Common myeloid progenitor, CD34-positive (primary cell): ENCODE measurements around the gene ADAM15.

Experiments used
- CTCF ChIA-PET: fragments of 350-600 bp; sonication (Branson Sonifier 250); formaldehyde crosslinking; loops from one replicate; lab custom pipeline; 2021; ENCODE audit warnings: antibody characterized with exemption; lab: Charles Lee
- POLR2A ChIA-PET: fragments of 350-600 bp; sonication (Branson Sonifier 250); formaldehyde crosslinking; loops from one replicate; lab custom pipeline; 2021; ENCODE audit warnings: antibody characterized with exemption; lab: Charles Lee
- DNase-seq, 3 donors: peaks; one replicate each; pipeline versions ENCODE4 v3.0.0 to v3.0.0-alpha.2; 2013
- H3K27ac ChIP-seq, 2 experiments: 1 replicate in 1 of 2; 2 replicates in 1 of 2; pipeline ENCODE4 v1.7.0; 2013; ENCODE audit warnings: inconsistent platforms in 2 of 2, low read length in 2 of 2, mild to moderate bottlenecking in 2 of 2, low read depth in 1 of 2, moderate library complexity in 1 of 2; ENCODE audit not compliant: severe bottlenecking in 2 of 2, insufficient read depth in 1 of 2, poor library complexity in 1 of 2
- H3K27me3 ChIP-seq, 5 experiments: replicated peaks in 2 of 5; 1 replicate in 3 of 5; 2 replicates in 2 of 5; pipeline versions ENCODE4 v1.6.1 to v1.7.0; 2013; ENCODE audit warnings: low read length in 4 of 5, mild to moderate bottlenecking in 2 of 5, moderate library complexity in 2 of 5, inconsistent platforms in 1 of 5; ENCODE audit not compliant: insufficient read depth in 5 of 5, control insufficient read depth in 4 of 5
- H3K36me3 ChIP-seq, 4 experiments: 1 replicate in 2 of 4; 2 replicates in 2 of 4; pipeline versions ENCODE4 v1.6.1 to v1.7.0; 2013; ENCODE audit warnings: low read length in 3 of 4, control low read depth in 1 of 4, mild to moderate bottlenecking in 1 of 4; ENCODE audit not compliant: control insufficient read depth in 4 of 4, insufficient read depth in 4 of 4
- H3K4me1 ChIP-seq, 4 experiments: 1 replicate in 3 of 4; 2 replicates in 1 of 4; pipeline versions ENCODE4 v1.6.1 to v1.7.1; 2013; ENCODE audit warnings: low read length in 3 of 4, mild to moderate bottlenecking in 3 of 4, control low read depth in 1 of 4, inconsistent platforms in 1 of 4, moderate library complexity in 1 of 4; ENCODE audit not compliant: control insufficient read depth in 4 of 4, insufficient read depth in 4 of 4; ENCODE audit errors: control extremely low read depth in 1 of 4
- H3K4me3 ChIP-seq, 7 experiments: 1 replicate in 4 of 7; 2 replicates in 3 of 7; pipeline versions ENCODE4 v1.5.1 to v1.7.0; 2013; ENCODE audit warnings: mild to moderate bottlenecking in 7 of 7, low read length in 6 of 7, moderate library complexity in 6 of 7, inconsistent platforms in 2 of 7, low read depth in 2 of 7, control low read depth in 1 of 7; ENCODE audit not compliant: insufficient read depth in 4 of 7, control insufficient read depth in 1 of 7; ENCODE audit errors: extremely low read depth in 1 of 7
- H3K9me3 ChIP-seq, 5 experiments: 1 replicate in 4 of 5; 2 replicates in 1 of 5; pipeline versions ENCODE4 v1.6.1 to v1.7.1; 2013; ENCODE audit warnings: low read length in 4 of 5, mild to moderate bottlenecking in 2 of 5, inconsistent platforms in 1 of 5, low read depth in 1 of 5, moderate library complexity in 1 of 5; ENCODE audit not compliant: control insufficient read depth in 4 of 5, insufficient read depth in 2 of 5; ENCODE audit errors: control extremely low read depth in 1 of 5
- WGBS: methylation state at CpG from one replicate; pipeline ENCODE4 v1.1.5; 2013; ENCODE audit not compliant: insufficient coverage; 5-methylcytosine and 5-hydroxymethylcytosine counted together

ADAM15 gene

DNA sequence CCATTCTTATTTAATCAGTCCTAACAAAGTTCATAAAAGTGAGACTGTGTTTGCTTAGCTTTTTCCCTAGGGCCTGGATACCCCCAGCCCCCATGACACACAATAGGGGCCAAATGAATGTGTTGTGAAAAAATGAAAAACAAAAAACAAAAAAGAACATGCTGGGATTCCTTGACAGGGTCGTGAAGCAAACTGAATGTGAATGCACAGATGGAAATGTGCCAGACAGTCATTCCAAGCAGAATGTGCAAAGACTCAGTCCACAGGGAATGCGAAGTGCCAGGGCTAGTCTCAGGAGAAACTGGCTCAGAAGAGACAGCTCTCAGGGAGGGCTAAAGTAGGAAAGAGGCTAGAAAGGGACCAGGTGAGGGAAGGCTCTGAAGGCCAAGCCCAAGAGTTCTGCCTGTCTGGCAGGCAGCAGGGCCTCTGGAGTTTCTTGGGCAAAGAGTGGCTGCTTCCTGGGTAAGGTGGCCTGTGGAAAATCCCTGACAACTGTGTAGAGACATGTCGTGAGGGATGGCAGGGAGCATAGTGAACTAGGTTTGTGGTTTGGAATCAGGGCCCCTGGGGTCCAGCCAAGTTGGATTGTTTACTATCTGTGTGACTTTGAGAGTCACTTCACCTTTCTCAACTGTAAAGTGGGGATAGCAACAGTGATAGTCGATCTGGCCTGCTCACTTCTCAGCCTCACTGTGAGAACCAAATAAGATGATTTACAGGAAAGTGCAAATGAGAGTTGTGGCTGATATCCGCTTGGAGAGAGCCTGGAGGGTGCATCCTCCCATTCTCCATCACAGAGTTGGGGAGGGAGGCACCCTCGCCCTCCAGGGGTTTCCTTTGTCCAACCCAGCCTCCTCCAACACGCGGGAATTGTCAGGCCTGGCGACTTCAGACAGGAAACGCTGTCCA lies 1.2 kb upstream of the ADAM15 start:
- 34% methylated on average over 7 of the region's 10 CpGs for WGBS
- ChIA-PET POLR2A (interaction anchor here (1.7 kb wide), 1 partner anchor 34 kb away, joined by 3 read pairs; no protein-coding TSS in a partner anchor), CTCF (interaction anchor here (0.9 to 22.6 kb wide), 9 partner anchors 4 to 94 kb away, joined by 3 to 368 read pairs (median 4); partner anchors contain the start of genes ADAM15, EFNA4 and PBXIP1)
- H3K27me3 ChIP-seq: no peaks in the 10 kb centered on the region
- H3K9me3 ChIP-seq: no peaks in the 10 kb centered on the region
- H3K4me3 ChIP-seq: peak overlapping the region in 6 of 7 experiments; percentile 62 to 88 (median 78)
- peaks cover 6 to 49% (median 46%) of the 10 kb centered on the region in 4 experiments for H3K4me1 ChIP-seq
- H3K36me3 ChIP-seq: peaks cover 0 to 9% (median 1%) of the 10 kb centered on the region in 4 experiments
- DNase-seq: no peak
- H3K27ac ChIP-seq: no peak overlapping the region

DNA sequence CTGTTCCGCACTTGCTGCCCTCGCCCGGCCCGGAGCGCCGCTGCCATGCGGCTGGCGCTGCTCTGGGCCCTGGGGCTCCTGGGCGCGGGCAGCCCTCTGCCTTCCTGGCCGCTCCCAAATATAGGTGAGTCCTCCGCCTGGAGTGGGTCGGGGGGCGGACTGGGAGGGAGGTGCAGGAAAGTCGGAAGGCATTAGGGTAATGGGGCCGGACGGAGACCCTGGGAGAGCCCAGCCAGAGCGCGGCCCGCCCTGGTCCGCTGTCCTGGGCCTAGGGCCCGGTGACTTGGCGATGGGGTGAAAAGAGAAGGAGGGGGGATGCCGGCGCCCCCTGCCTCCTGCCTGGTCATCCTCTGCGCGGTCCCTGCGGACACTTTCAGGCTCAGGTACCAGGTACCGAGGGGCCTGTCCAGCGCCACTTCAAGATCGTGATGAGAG lies 243 bp downstream of the ADAM15 start:
- DNase-seq: no peak
- Histone ChIP-seq H3K4me1 (peaks cover 3 to 43% (median 40%) of the 10 kb centered on the region in 4 experiments), H3K36me3 (peaks cover 0 to 20% (median 7%) of the 10 kb centered on the region in 4 experiments), H3K27me3 (no peaks in the 10 kb centered on the region), H3K9me3 (no peaks in the 10 kb centered on the region), H3K27ac (peak overlapping the region; percentile 8 to 43), H3K4me3 (peak overlapping the region; percentile 45 to 88 (median 79))
- POLR2A ChIA-PET: interaction anchor here (0.6 to 1.7 kb wide), 3 partner anchors 10 to 122 kb away, joined by 3 read pairs; partner anchors contain the start of gene KRTCAP2
- CTCF ChIA-PET: interaction anchor here (0.8 to 22.6 kb wide), 8 partner anchors 5 to 75 kb away, joined by 3 to 368 read pairs (median 4); partner anchors contain the start of genes ADAM15 and EFNA4
- WGBS: 0% methylated on average over 16 of the region's 31 CpGs

DNA sequence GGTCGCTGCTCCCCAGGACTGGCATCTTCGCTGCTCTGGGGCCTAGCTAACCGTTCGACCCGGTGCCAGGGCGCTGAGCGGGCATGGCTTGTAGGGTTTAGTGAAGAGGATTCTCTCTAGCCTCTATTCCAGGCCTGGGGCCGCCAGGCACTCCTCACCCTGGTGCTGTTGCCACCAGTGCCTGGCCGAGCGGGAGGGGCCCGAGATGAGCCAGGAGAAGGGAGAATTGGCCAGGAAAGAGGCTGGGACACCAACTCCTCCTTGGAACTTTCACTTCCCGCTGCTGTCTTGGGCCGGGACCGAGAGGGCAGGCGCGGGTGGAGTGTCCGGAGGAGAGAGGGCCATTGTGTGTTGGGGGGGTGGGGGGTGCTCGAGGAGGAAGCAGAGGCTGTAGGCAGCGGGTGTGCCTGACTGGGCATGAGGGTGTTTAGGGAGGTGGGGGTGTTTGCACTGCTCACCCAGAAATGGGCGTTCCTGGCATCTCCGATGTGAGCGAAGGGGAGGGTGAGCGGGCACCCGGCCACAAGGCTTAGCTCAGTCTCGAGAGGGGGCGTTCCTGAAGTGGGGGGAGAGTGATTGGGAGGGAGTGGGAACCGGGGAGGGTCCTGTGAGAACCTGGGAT lies 772 bp downstream of the ADAM15 start:
- Histone ChIP-seq H3K4me1 (peaks cover 3 to 43% (median 40%) of the 10 kb centered on the region in 4 experiments), H3K9me3 (no peaks in the 10 kb centered on the region), H3K27ac (peak overlapping the region; percentile 8 to 43), H3K36me3 (peaks cover 0 to 25% (median 10%) of the 10 kb centered on the region in 4 experiments), H3K27me3 (no peaks in the 10 kb centered on the region), H3K4me3 (peak overlapping the region; percentile 45 to 88 (median 79))
- 0% methylated on average over 19 of the region's 27 CpGs for whole genome bisulfite sequencing
- ChIA-PET CTCF (interaction anchor here (1.1 to 22.6 kb wide), 7 partner anchors 6 to 80 kb away, joined by 3 to 368 read pairs (median 13); partner anchors contain the start of genes ADAM15, EFNA3 and EFNA4), POLR2A (interaction anchor here (0.7 to 1.7 kb wide), 3 partner anchors 10 to 146 kb away, joined by 3 read pairs; no protein-coding TSS in a partner anchor)
- DNase-seq: peak in 2 of 3 donors; percentile 51 to 54

DNA sequence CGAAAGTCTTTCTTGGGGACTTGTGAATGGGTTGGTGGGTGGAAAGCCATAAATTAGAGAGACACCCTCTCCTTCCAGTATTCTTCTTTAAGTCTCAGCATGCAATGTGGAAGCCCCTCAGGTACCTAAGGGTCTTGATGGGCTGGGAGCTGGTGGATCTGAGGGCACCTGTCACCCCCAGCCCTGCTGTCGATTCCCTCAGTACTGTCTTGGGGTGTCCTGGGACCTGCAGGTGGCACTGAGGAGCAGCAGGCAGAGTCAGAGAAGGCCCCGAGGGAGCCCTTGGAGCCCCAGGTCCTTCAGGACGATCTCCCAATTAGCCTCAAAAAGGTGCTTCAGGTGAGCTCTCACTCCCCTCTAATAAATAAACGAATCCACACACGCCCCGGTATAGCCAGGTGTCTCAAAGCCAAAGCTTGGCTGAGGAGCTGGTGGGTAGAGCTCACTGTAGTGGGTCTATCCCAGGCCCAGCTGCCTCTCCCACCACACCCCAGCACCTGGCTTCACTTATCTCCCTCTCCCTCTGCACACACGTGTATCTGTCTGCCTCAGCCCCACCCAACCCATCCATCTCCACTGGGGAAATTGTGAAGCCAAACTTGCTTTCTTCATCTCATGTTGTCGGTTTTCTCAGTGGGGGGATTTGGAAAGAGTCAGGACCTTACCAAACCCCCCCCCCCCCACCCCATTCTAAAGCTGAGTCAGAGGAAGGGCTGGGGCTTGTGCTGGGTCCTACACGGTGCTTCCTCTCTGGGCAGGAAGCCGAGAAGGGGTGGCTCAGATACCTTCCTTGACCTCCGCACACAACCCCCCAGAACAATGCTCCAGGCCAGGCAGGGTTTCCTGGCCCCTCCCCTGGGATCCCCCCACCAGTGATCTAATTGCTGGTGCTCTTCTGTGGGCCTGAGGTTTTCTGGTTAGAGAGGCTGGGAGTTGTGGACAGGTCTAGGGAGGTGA lies 1.6 kb downstream of the ADAM15 start:
- peak; percentile 42 to 53 (median 46) for DNase-seq
- peak overlapping the region; percentile 45 to 88 (median 79) for H3K4me3 ChIP-seq
- 17% methylated on average over 7 of the region's 12 CpGs for WGBS
- H3K9me3 ChIP-seq: no peaks in the 10 kb centered on the region
- H3K27ac ChIP-seq: no peak overlapping the region
- CTCF ChIA-PET: interaction anchor here (0.7 to 22.6 kb wide), 15 partner anchors 7 to 493 kb away, joined by 3 to 368 read pairs (median 4); partner anchors contain the start of genes ADAM15, EFNA3 and EFNA4
- POLR2A ChIA-PET: interaction anchor here (0.7 to 1.3 kb wide), 3 partner anchors 9 to 147 kb away, joined by 3 read pairs; partner anchors contain the start of gene SLC50A1
- H3K4me1 ChIP-seq: peaks cover 3 to 43% (median 40%) of the 10 kb centered on the region in 4 experiments
- peaks cover 0 to 33% (median 16%) of the 10 kb centered on the region in 4 experiments for H3K36me3 ChIP-seq
- no peaks in the 10 kb centered on the region for H3K27me3 ChIP-seq

DNA sequence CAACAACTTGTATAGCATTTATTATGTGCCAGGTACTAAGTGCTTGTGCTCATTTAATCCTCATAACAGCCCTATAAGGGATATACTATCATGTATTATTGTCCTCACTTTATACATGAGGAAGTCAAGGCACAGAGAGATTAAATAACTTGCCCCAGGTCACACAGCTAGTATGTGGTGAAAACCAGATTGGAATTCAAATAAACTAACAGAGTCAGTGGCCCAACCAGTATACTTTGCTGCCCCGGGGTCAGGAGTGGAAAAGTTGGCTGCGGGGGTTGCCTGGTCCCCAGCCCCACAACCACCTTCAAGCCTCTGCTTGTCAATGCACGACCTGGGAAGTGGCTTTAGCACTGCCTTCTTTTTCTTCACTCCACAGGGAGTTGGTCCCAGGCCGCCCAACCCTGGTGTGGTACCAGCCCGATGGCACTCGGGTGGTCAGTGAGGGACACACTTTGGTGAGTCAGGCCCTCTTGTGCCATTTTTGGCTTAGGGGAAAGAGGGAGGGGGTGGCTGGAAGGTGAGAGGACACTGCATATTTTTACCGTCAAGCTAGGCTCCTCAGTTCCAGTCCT lies 2.5 kb downstream of the ADAM15 start:
- no peak for DNase-seq
- Histone ChIP-seq H3K27me3 (no peaks in the 10 kb centered on the region), H3K27ac (no peak overlapping the region), H3K36me3 (peaks cover 0 to 42% (median 24%) of the 10 kb centered on the region in 4 experiments), H3K4me3 (peak overlapping the region in 1 of 7 experiments; percentile 88), H3K4me1 (peaks cover 3 to 43% (median 40%) of the 10 kb centered on the region in 4 experiments), H3K9me3 (no peaks in the 10 kb centered on the region)
- CTCF ChIA-PET: interaction anchor here (0.9 to 22.6 kb wide), 14 partner anchors 7 to 494 kb away, joined by 3 to 368 read pairs (median 6); partner anchors contain the start of genes ADAM15, EFNA3 and EFNA4
- POLR2A ChIA-PET: no interaction called here
- 98% methylated on average over 4 of the region's 7 CpGs for WGBS
